ENCODE data around the gene PPID.
A peak's percentile ranks its signal among the peaks of the same experiment; 100 is the strongest.

Gene PPID

GRCh38 chr4:158722917-158723793 lies at the start of gene PPID:
Gene PPID, minus strand, starts transcription at chr4:158723396. Its CDS starts 108 bp downstream, at chr4:158723288.
- peak; percentile 53 for DNase-seq (ENCODE audit: low read depth)
- no peak for TF ChIP-seq CTCF (IDR thresholded peaks at IDR 0.05; ENCODE audit: control insufficient read depth, extremely low read depth, insufficient read depth)

GRCh38 chr4:158771776-158772175 lies 48.6 kb upstream of the PPID start:
- TF ChIP-seq CTCF (IDR thresholded peaks at IDR 0.05; ENCODE audit: control insufficient read depth, extremely low read depth, insufficient read depth), result no peak
- no peak overlapping the region for H3K4me3 ChIP-seq (ENCODE audit: low read depth, low read length)
- no peak for DNase-seq (ENCODE audit: low read depth)

More at GRCh38 chr4:158722917-158723793, at the start of gene PPID:
- H3K4me3 ChIP-seq (ENCODE audit: low read depth, low read length), result peak within 1 kb of the TSS; percentile 83

DNA sequence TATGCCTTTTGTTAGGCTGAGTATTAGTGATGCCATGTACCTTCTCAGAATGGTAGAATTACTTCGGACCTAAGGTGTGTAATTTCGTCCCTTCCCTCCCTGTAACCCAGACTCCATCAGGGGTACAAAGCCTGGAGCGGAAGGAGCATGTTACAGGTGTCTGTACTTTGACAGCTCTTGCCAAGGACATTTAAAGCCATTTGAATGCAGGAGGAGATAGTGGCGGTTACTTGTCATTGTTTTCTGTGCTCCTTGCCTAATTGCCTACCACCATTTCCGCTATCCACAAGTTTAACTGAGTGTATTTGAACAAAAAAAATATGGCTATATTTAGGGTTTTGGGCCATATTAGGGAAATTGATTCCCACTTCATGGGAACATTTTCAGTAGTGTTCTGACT lies 47.5 kb upstream of the PPID start:
- no peak for TF ChIP-seq CTCF (IDR thresholded peaks at IDR 0.05; ENCODE audit: control insufficient read depth, extremely low read depth, insufficient read depth)
- no peak overlapping the region for H3K4me3 ChIP-seq (ENCODE audit: low read depth, low read length)
- no peak for DNase-seq (ENCODE audit: low read depth)

DNA sequence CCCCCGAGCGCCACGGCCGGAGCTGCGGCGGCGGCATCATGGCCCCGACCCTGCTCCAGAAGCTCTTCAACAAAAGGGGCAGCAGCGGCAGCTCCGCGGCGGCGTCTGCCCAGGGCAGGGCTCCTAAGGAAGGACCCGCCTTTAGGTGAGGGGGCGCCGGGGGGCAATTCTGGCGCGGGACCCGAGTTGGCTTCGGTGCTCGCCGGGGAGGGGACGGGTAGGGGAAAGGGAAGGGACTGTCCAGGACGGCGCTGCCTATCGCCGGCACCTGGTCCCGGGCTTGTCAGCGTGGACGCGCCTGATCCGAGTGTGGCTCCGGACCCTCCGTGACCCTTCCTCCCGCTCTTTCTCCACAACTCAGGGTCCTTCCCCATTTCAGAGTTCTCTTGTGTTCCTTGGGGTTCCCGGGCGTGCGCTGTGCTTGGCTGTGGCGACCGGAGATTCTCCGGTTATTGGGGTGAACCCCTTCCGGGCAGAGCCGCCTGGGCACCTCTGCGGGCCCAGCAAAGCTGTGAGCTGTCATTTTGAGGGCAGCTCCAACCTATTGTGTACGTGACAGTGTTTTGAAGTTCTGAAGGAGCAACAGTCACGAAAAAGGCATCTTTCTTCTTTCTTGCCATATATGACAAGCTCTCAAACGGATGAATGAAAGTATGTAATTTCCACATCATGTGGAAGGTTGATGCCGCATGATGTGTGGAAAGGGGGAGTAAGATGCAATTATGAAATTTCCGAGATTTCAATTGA lies 46.2 kb upstream of the PPID start:
- no peak for TF ChIP-seq CTCF (IDR thresholded peaks at IDR 0.05; ENCODE audit: control insufficient read depth, extremely low read depth, insufficient read depth)
- DNase-seq (ENCODE audit: low read depth), result no peak
- peak overlapping the region; percentile 78 for H3K4me3 ChIP-seq (ENCODE audit: low read depth, low read length)

- no peak for DNase-seq (ENCODE audit: low read depth)
- 0 out of 2 replicates have a peak, but pooled peaks have one; percentile 2 for TF ChIP-seq CTCF (IDR thresholded peaks at IDR 0.05; ENCODE audit: control insufficient read depth, extremely low read depth, insufficient read depth)
- H3K4me3 ChIP-seq (ENCODE audit: low read depth, low read length), result peak within 1 kb of the TSS; percentile 78
Observed at GRCh38 chr4:158768555-158769174, 45.5 kb upstream of the PPID start, which contains the start of gene FNIP2. Gene FNIP2, plus strand, starts transcription at chr4:158769026. Its CDS starts 187 bp downstream, at chr4:158769213.

- no peak for DNase-seq (ENCODE audit: low read depth)
- TF ChIP-seq CTCF (IDR thresholded peaks at IDR 0.05; ENCODE audit: control insufficient read depth, extremely low read depth, insufficient read depth), result no peak
- H3K4me3 ChIP-seq (ENCODE audit: low read depth, low read length), result no peak overlapping the region
Observed at GRCh38 chr4:158767451-158767850, 44.3 kb upstream of the PPID start.

All from LNCaP clone FGC (cell line).